Effector memory CD4-positive, alpha-beta T cell (primary cell): ENCODE data around the gene KRT33B.

ENCODE experiments used
- DNase-seq, 3 donors: peaks; one replicate each; pipeline ENCODE4 v3.0.0-alpha.2; 2020
- H3K27ac ChIP-seq: 2 replicates; pipeline ENCODE4 v1.7.0; 2013; ENCODE audit warnings: mild to moderate bottlenecking, low read length, moderate library complexity; ENCODE audit not compliant: insufficient read depth, poor library complexity, severe bottlenecking
- H3K27me3 ChIP-seq: replicated peaks from 2 replicates; pipeline ENCODE4 v1.7.0; 2013; ENCODE audit warnings: mild to moderate bottlenecking, low read length; ENCODE audit not compliant: insufficient read depth, control insufficient read depth, poor library complexity, severe bottlenecking
- H3K36me3 ChIP-seq: 2 replicates; pipeline ENCODE4 v1.7.0; 2013; ENCODE audit warnings: mild to moderate bottlenecking, low read length, moderate library complexity; ENCODE audit not compliant: control insufficient read depth, insufficient read depth
- H3K4me1 ChIP-seq: 2 replicates; pipeline ENCODE4 v1.7.0; 2013; ENCODE audit warnings: low read length, mild to moderate bottlenecking; ENCODE audit not compliant: control insufficient read depth, insufficient read depth, poor library complexity, severe bottlenecking
- H3K4me3 ChIP-seq: 2 replicates; pipeline ENCODE4 v1.7.0; 2013; ENCODE audit warnings: low read length, low read depth, mild to moderate bottlenecking; ENCODE audit not compliant: insufficient read depth, poor library complexity, severe bottlenecking
- H3K9me3 ChIP-seq: 2 replicates; pipeline ENCODE4 v1.7.0; 2013; ENCODE audit warnings: mild to moderate bottlenecking, low read length, moderate library complexity; ENCODE audit not compliant: control insufficient read depth

The KRT33B gene

DNA sequence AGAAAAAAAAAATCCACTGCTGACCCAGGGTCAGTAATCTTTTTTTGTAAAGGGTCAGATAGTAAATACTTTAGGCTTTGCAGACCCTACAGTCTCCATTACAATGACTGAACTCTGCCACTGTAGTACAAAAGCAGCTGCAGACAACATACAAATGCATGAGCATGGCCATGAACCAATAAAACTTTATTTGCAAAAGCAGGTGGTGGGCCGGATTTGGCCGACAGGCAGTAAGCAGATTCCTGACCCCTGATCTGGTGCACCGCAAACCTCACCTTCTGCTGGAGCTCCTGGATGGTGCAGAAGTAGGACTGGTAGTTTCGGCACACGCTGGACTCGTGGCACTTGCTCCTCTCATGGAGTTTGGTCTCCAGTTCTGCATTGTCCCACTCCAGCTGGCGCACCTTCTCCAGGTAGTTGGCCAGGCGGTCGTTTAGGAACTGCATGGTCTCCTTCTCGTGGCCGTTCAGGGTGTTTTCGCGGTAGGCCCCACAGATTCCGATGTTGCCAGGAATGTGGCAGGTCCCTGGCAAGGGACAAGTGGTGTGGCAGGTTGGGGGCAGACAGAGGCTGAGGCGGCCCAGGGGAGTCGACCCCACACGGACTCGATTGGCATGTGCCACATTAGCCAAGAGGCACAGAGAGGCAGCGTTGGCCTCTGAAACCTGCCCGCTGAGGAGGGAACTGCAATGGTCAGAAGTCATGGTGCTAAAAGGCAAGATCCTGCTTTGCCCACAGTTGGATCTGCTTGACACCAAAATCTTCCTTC, 41.6 kb upstream of the KRT33B start:
- H3K36me3 ChIP-seq = no peaks in the 10 kb centered on the region
- H3K4me3 ChIP-seq = no peak overlapping the region
- H3K4me1 ChIP-seq = peaks cover 4% of the 10 kb centered on the region
- H3K27me3 ChIP-seq = no peaks in the 10 kb centered on the region
- H3K27ac ChIP-seq = no peak overlapping the region
- DNase-seq = no peak
- H3K9me3 ChIP-seq = no peaks in the 10 kb centered on the region

DNA sequence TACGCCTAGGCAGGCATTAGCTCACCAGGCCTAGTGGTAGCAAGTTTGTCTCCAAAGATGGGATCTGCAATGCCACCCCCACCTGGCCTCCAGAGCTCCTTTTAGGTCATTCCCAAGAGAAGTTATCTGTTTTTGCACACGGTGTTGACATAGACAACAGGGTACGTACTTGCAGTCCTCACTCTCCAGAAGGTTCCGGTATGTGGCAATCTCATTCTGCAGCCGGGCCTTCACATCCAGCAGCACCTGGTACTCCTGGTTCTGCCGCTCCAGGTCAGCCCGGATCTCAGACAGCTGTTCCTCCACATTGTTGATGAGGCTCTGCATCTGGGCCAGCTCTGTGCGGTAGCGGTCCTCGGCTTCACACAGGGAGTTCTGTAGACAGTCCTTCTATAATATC, 37.6 kb upstream of the KRT33B start:
- peaks cover 26% of the 10 kb centered on the region for H3K4me1 ChIP-seq

DNA sequence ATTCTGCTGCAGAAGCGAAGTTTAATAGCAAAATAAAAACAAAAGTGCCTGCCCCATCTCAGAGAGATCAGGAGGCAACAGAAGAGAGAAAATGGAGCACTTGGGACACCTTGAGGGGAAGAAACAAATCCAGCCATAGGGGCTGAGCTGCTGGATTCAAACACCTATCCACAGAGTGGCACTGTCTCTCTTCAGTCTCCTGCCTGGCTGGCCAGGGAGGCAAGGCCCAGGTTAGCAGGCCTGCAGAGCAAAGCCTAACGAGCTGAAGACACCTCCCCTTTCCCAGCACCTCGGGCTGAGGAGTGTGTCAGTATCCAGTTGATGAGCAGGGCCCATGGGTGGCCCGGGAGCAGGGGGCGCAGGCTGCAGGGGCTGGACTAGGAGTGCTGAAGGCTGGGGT, 36.6 kb upstream of the KRT33B start:
- H3K4me1 ChIP-seq = peaks cover 29% of the 10 kb centered on the region
- no peak for DNase-seq
- no peak overlapping the region for H3K4me3 ChIP-seq
- no peaks in the 10 kb centered on the region for H3K9me3 ChIP-seq
- H3K27me3 ChIP-seq = no peaks in the 10 kb centered on the region
- H3K36me3 ChIP-seq = no peaks in the 10 kb centered on the region
- no peak overlapping the region for H3K27ac ChIP-seq

More for the DNA sequence above, 37.6 kb upstream of the KRT33B start:
- Histone ChIP-seq H3K4me3 (no peak overlapping the region), H3K9me3 (no peaks in the 10 kb centered on the region), H3K27ac (no peak overlapping the region), H3K27me3 (no peaks in the 10 kb centered on the region), H3K36me3 (no peaks in the 10 kb centered on the region)
- DNase-seq = no peak

DNA sequence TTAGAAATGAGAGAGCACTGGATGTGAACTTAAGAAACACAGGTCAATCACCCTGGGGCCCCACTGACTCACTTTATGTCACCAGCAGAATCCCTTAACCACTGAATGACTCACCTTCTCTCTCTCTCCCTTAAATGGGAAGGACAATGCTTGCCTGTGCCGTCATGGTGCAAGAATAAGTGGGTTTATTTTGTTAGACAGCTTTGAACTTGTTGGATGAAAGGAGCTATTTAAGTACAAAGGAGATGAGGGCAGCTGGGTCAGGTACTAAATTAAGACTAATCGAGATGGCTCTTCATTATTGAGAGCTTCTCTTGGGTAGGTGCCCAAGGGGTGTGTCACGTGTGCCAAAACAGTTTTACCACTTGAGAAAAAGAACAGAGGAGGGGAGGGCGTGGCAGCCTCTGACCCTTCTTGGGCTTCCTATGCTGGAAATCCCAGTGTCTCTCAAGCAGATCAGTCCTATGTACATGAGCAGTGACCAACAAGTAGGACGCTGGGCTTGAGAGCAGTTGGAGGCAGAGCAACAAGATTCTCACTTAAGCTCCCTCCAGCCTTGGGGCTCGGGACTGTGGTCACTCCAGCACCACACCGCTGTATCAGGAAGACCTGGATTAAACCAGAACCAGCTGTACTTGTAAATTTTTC, 34.5 kb upstream of the KRT33B start:
- peaks cover 28% of the 10 kb centered on the region for H3K4me1 ChIP-seq
- DNase-seq = peak in 1 of 3 donors; percentile 12
- no peak overlapping the region for H3K27ac ChIP-seq
- H3K9me3 ChIP-seq = no peaks in the 10 kb centered on the region
- no peak overlapping the region for H3K4me3 ChIP-seq
- no peaks in the 10 kb centered on the region for H3K36me3 ChIP-seq
- H3K27me3 ChIP-seq = no peaks in the 10 kb centered on the region

DNA sequence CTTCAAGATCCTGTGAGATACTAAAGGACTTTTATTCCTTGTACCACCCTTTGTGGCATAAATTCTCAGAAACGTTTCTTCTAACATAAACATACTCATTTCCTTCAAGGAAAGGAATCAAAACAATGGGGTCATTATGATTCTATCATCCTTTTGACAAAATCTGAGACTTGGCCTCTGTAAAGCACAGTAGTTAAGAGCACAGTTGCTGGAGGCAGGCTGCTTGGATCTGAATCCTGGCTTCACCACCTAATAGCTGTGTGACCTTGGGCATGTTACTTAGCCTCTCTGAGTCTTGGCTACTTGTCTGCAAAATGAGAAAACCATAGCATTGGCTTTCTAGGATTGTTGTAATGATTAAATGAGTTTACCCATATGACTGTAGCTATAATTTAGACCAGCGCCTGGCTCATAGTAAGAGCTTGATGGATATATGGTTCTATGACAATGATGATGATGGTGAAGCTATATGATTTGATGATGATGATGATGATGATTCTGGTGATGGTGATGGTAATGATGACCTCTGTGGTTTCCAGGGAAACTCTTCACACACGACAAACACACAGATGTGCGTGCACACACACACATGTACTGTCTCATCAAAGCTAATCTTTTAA, 33.9 kb upstream of the KRT33B start:
- DNase-seq = no peak
- Histone ChIP-seq H3K36me3 (no peaks in the 10 kb centered on the region), H3K9me3 (no peaks in the 10 kb centered on the region), H3K27me3 (no peaks in the 10 kb centered on the region), H3K4me3 (no peak overlapping the region), H3K27ac (no peak overlapping the region), H3K4me1 (peaks cover 25% of the 10 kb centered on the region)

DNA sequence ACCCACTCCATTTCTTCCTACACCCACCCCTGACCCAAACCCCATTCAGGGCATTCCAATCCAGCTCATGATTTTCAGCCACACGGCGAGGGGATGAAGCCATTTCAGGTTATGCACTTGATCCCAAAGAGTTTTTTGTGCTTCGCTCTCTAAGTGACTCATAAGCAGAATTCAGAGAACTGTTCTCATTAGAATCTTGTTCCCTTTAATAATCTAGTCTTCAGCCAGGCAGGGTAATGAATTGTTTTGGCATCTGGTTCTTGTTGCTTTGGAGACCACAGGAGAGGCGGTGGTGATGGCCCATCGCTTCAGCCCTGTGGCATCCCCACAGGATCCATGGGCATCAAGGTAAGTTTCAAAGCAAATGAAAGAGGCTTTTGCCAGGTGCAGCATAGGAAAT, 32.5 kb upstream of the KRT33B start:
- no peak for DNase-seq
- H3K4me1 ChIP-seq = peaks cover 25% of the 10 kb centered on the region
- no peaks in the 10 kb centered on the region for H3K27me3 ChIP-seq
- H3K9me3 ChIP-seq = no peaks in the 10 kb centered on the region
- no peak overlapping the region for H3K4me3 ChIP-seq
- H3K27ac ChIP-seq = no peak overlapping the region
- no peaks in the 10 kb centered on the region for H3K36me3 ChIP-seq

DNA sequence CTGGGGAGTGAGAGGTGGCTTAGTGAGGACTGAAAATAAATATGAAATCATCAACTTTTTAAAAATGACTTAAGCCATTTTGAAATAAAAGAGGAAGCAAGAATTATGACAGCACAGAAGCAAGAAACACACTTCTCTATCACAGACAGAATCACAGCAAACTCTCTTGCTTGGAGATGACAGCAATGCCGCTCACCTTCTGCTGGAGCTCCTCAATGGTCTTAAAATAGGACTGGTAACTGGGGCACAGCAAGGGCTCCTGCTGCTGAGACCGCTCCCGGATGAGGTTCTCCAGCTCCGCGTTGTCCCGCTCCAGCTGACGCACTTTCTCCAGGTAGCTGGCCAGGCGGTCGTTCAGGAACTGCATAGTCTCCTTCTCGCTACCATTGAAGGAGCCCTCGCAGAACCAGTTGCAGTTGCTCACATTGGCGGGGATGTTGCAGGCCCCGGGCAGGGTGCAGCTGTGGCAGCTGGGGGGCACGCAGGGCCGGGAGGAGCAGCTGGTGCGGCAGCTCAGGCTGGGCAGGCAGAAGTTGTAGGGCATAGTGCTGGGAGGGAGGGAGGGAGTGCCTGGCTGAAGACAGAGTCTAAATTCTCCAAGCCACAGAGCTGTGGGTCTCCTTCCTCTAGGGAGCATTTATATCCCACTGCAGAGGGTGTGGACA, 27.5 kb upstream of the KRT33B start, which contains the start of gene KRT31:
Gene KRT31, minus strand, starts transcription at position 613 of the 665 bp plus-strand sequence. Its CDS starts 69 bp downstream, at position 544.
- no peak within 1 kb of the TSS for H3K4me3 ChIP-seq
- H3K27me3 ChIP-seq = no peaks in the 10 kb centered on the region
- H3K27ac ChIP-seq = no peak within 1 kb of the TSS
- DNase-seq = no peak
- H3K36me3 ChIP-seq = no peaks in the 10 kb centered on the region
- no peaks in the 10 kb centered on the region for H3K9me3 ChIP-seq
- H3K4me1 ChIP-seq = peaks cover 2% of the 10 kb centered on the region

DNA sequence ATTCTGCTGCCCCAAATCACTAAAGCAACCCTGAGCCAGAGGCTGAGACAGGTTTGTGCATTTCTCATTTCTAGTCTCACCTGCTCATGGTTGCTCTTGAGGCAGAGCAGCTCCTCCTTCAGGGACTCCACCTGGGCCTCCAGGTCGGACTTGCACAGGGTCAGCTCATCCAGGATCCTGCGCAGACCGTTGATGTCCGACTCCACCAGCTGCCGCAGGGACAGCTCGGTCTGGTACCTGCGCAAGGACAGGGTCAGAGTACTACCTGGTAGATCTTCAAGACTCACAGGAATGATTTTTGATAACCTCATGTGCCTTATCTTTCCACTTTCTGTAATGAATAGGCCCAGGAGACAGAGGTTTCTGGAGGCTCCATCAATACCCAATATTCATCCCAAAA, 26.7 kb upstream of the KRT33B start:
- no peak for DNase-seq
- H3K9me3 ChIP-seq = no peaks in the 10 kb centered on the region
- no peak overlapping the region for H3K4me3 ChIP-seq
- no peak overlapping the region for H3K27ac ChIP-seq
- H3K4me1 ChIP-seq = no peaks in the 10 kb centered on the region
- no peaks in the 10 kb centered on the region for H3K27me3 ChIP-seq
- H3K36me3 ChIP-seq = no peaks in the 10 kb centered on the region

DNA sequence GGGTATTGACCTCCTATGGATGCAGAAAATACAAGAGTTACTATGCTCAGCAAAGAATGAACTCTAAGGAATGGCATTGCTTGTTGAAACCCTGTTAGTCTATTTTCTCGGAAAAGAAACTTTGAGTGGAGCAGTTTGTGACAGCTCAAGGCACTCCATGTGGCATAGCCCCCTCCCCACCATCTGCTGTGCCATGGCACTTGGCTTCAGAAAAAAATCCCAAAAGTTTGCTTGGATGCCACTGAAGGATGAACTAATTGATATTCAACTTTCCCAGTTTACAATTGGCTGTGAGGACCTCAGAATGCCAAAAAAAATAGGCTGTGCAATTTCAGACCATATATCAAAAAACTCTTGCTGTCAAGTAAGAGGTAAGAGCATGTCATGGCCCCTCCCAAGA, 26.0 kb upstream of the KRT33B start:
- Histone ChIP-seq H3K36me3 (no peaks in the 10 kb centered on the region), H3K4me3 (no peak overlapping the region), H3K4me1 (no peaks in the 10 kb centered on the region), H3K9me3 (no peaks in the 10 kb centered on the region), H3K27ac (no peak overlapping the region), H3K27me3 (no peaks in the 10 kb centered on the region)
- DNase-seq = no peak
